IPS-15b (cell line): ENCODE data around the gene DEAF1.

ENCODE experiments used
- H3K27me3 ChIP-seq: one replicate; pipeline ENCODE4 v1.6.1; 2013; ENCODE audit warnings: low read length; ENCODE audit not compliant: control insufficient read depth, insufficient read depth
- H3K36me3 ChIP-seq: one replicate; pipeline ENCODE4 v1.6.1; 2013; ENCODE audit warnings: low read length; ENCODE audit not compliant: control insufficient read depth, insufficient read depth
- H3K4me1 ChIP-seq: one replicate; pipeline ENCODE4 v1.6.1; 2013; ENCODE audit warnings: mild to moderate bottlenecking, low read length; ENCODE audit not compliant: control insufficient read depth, insufficient read depth
- H3K4me3 ChIP-seq: one replicate; pipeline ENCODE4 v1.5.1; 2013; ENCODE audit warnings: low read depth, low read length
- H3K9ac ChIP-seq: one replicate; pipeline ENCODE4 v1.6.1; 2013; ENCODE audit warnings: low read depth, mild to moderate bottlenecking, low read length
- H3K9me3 ChIP-seq: one replicate; pipeline ENCODE4 v1.6.1; 2013; ENCODE audit warnings: mild to moderate bottlenecking, low read length; ENCODE audit not compliant: control insufficient read depth, insufficient read depth

DEAF1 gene

DNA sequence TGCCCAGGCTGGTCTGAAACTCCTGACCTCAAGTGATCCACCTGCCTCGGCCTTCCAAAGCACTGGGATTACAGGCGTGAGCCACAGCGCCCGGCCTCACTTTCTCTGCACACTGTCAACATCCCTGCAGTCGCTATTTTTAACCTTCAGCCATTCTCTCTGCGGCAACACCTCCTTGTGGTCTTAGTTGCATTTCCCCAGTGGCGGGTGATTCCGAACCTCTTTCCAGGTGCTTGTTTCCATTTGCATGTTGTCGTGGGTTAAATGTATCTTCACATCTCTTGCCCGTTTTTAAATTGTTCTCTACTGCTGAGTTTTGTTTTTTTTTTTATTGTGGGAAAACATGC is 65.8 kb downstream of the DEAF1 start:
- H3K27me3 ChIP-seq = no peaks in the 10 kb centered on the region
- no peak overlapping the region for H3K9ac ChIP-seq
- H3K4me1 ChIP-seq = no peaks in the 10 kb centered on the region
- no peak overlapping the region for H3K4me3 ChIP-seq
- H3K9me3 ChIP-seq = no peaks in the 10 kb centered on the region
- H3K36me3 ChIP-seq = no peaks in the 10 kb centered on the region

DNA sequence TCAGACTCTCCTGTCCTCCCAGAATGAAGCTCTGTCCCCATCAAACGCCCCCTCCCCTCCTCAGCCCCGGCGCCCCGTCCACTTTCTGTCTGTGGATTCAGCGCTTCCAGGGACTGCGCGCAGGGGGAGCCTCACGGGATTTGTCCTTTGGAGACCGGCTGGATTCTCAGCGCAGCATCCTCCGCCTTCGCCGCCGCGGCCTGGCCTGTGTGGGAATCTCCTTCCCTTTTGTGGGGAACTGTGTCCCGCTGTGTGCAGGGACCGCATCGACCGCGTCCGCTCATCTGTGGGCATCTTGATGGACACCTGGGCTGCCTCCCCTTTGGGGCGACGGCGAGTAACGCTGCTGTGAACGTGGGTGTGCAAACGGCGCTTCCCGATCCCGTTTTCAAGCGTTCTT is 67.0 kb downstream of the DEAF1 start:
- Histone ChIP-seq H3K36me3 (no peaks in the 10 kb centered on the region), H3K4me1 (no peaks in the 10 kb centered on the region), H3K27me3 (no peaks in the 10 kb centered on the region), H3K9me3 (no peaks in the 10 kb centered on the region), H3K9ac (no peak overlapping the region), H3K4me3 (no peak overlapping the region)

DNA sequence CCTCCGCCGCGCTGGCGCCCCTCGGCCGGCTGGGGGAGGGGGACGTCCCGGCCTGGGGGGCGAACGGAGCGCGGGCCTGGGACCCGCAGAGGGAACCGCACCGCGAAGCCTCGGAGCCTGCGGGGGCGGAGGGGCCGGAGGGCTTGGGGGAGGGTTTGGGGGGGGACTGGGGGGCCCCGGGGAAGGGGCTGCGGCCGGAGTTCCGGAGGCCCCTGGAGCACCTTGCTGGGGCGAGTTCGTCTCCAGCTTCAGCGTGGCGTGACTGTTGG is 67.8 kb downstream of the DEAF1 start:
- H3K9me3 ChIP-seq = no peaks in the 10 kb centered on the region
- H3K36me3 ChIP-seq = no peaks in the 10 kb centered on the region
- H3K9ac ChIP-seq = no peak overlapping the region
- no peaks in the 10 kb centered on the region for H3K27me3 ChIP-seq
- no peaks in the 10 kb centered on the region for H3K4me1 ChIP-seq
- no peak overlapping the region for H3K4me3 ChIP-seq

DNA sequence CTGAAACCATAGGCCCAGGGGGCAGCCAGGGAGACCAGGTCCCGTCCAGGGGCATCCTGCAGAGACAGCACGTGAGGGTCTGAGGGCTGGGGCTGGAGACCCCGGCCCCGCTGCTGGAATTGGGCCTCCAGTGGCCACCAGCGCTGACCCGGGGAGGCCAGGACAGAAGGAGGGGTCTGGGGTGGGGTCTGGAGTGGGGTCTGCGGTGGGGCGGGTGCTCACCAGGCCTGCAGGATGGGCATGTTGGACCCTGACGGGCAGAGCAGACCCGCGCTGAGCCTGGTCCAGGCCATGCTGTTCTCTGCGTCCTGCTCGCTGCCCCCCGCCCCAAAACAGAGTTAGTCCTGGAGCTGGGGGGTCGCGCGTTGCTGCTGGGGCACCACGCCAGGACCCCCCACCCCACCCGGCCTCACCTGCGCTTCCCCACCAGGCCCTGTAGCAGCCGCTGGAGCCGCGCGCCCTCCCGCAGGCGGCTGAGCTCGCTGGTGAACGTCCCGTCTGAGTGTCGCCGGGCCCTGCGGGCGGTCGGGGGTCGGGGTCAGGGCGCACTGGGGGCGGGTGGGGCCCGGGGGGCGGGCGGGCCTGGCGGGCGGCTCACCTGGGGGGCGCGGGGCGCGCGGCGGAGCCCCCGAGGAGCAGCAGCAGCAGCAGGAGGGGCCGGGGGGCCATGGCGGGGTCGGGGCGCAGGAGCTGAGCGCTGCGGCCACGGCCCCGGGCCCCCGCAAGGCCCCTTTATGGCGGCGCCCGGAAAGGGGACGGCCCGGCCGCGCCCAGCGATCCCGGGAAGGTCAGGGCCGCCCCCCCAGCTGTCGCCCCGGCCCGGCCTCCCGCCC is 68.3 kb downstream of the DEAF1 start, which contains the start of gene SCT:
TSS of gene SCT (minus strand) at position 707 of the 833 bp plus-strand sequence. CDS start at position 669, 38 bp downstream.
- Histone ChIP-seq H3K4me1 (no peaks in the 10 kb centered on the region), H3K36me3 (no peaks in the 10 kb centered on the region), H3K9ac (no peak within 1 kb of the TSS), H3K27me3 (no peaks in the 10 kb centered on the region), H3K4me3 (no peak within 1 kb of the TSS), H3K9me3 (no peaks in the 10 kb centered on the region)

DNA sequence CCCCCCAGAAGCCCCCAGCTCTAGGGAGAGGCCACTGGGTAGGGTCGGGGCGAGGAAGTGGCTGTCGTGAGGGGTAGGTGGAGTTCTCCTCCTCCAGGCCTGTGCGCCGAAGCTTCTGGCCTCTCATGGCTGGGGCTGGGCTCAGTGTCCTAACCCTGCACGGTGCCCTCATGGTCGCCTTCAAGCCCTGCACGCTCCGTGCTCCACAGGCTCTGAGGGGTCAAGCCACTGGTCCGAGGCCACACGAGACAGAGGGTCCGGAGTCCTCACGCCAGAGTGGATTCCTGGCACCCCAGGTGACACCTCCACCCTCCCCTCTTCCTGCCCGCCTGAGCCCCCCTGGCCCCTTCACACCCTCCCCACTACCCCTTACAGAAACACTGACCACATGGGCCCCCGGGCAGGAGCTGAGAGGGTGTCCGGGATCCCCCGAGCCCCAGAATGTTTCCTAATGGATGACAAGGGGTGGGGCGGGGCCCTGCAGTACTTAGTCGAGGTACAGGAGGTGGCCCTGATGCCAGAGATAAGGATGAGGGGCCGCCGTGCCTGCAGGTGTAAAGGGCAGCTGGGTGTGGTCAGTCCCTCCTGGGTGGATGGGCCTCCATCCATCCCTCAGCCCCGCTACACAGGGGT is 69.3 kb downstream of the DEAF1 start:
- Histone ChIP-seq H3K36me3 (no peaks in the 10 kb centered on the region), H3K9me3 (no peaks in the 10 kb centered on the region), H3K4me3 (no peak overlapping the region), H3K27me3 (no peaks in the 10 kb centered on the region), H3K4me1 (no peaks in the 10 kb centered on the region), H3K9ac (no peak overlapping the region)

DNA sequence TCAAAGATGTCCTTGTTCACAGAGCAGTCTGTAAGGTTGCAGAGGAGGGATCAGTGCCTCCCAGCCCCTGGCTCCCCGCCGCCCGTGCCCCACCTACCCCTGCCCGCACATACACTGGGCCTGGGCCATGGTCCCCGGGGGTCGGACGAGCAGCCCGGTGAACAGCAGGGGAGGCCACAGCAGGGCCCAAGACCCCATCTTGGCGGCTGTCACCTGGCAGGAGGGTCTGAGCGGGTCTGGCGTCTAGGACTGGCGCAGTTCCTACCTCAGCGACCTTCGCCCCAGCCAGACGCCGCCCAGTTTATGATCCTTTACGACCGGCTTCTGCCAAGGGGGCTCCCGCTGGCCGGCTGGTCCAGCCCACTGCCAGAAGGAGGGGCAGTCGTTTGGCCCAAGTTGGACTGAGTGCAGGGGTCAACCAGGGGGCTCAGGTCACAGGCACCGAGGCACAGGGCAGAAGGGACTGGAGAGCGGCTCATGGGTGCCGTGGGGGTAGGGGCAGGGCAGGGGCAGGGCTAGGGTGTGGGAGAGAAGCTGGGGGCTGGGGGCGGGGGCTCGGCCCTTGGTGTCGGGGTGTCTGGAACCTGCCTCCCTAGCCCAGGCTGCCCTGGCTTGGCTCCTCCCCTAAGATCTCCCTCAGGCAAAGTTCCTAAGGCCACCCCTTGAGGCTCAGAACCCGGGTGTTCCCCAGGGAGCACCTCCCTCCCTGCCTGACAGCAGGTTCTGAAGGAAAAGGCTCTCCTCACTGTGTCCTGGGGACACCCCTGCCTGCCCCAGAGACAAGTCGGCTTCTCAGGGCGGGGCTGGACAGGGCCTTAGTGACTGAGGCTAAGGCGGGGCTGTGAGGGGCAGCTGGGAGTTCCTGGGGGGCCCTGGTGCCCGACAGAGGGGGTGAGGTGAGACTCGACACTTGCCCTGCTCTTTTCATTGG is 70.1 kb downstream of the DEAF1 start, which contains the start of gene CDHR5:
TSS of gene CDHR5 (minus strand) at position 251 of the 931 bp plus-strand sequence. CDS start at position 198, 53 bp downstream.
- H3K27me3 ChIP-seq = no peaks in the 10 kb centered on the region
- H3K9ac ChIP-seq = no peak within 1 kb of the TSS
- no peaks in the 10 kb centered on the region for H3K9me3 ChIP-seq
- no peak within 1 kb of the TSS for H3K4me3 ChIP-seq
- H3K4me1 ChIP-seq = no peaks in the 10 kb centered on the region
- no peaks in the 10 kb centered on the region for H3K36me3 ChIP-seq

DNA sequence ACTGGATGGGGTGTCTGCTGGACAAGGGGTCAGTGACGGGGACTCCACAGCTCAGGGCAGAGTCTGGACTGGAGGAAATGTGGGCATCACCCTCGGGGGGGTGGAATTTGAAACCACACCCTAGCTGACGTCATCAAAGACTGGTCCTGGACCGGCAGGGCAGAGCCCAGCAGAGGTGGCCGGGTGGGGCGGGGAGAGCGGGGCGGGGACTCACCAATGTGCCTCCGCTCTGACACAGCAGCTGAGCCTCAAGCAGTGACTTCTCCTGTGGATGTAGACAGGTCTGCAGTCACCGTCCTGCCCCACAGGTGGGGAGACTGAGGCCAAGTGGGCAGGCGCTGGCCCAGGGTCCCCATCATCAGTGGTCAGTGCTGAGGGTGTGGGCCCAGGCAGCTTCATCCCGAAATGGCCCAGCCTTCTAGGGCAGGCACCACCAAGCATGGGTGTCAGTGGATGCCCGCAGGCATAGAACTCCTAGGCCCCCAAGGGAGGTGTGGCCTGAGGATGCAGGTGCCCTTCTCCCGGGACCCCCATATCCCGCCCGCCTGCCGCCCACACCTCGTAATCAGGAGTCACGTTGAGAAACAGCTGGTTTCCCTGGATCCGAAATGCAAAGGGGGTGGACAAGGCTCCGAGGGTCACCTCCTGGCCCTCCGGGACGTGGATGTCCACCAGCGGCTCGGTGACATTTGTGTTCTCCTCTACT is 70.9 kb downstream of the DEAF1 start:
- H3K4me1 ChIP-seq = no peaks in the 10 kb centered on the region
- no peak overlapping the region for H3K9ac ChIP-seq
- no peak overlapping the region for H3K4me3 ChIP-seq
- H3K36me3 ChIP-seq = no peaks in the 10 kb centered on the region
- H3K9me3 ChIP-seq = no peaks in the 10 kb centered on the region
- no peaks in the 10 kb centered on the region for H3K27me3 ChIP-seq

DNA sequence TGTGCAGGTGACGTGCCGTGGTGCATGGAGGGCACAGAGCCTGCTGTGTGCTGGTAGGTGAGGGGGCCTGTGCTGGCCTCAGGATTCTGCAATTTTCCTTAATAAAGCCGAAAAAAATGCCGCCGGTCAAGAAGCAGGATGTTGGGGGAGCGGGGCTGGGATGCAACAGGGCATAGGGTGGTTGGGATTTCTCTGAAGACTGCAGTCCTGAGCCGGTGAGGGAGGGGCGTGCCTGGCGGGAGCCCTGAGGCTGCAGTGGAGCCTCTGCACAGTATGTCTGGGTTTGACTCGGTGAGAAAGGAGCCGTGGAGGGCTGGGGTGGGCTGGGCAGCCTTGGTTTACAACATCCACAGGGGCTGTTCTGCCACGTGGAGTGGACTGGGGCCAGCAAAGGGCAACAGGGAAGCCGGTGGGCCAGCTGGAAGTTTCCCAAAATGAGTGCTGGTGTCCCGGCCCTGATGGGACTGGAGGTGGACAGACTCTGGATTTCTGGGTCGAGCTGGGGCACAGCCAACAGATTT is 71.6 kb downstream of the DEAF1 start:
- H3K27me3 ChIP-seq = no peaks in the 10 kb centered on the region
- no peaks in the 10 kb centered on the region for H3K9me3 ChIP-seq
- H3K36me3 ChIP-seq = peaks cover under 1% of the 10 kb centered on the region
- no peak overlapping the region for H3K9ac ChIP-seq
- H3K4me1 ChIP-seq = no peaks in the 10 kb centered on the region
- H3K4me3 ChIP-seq = no peak overlapping the region

DNA sequence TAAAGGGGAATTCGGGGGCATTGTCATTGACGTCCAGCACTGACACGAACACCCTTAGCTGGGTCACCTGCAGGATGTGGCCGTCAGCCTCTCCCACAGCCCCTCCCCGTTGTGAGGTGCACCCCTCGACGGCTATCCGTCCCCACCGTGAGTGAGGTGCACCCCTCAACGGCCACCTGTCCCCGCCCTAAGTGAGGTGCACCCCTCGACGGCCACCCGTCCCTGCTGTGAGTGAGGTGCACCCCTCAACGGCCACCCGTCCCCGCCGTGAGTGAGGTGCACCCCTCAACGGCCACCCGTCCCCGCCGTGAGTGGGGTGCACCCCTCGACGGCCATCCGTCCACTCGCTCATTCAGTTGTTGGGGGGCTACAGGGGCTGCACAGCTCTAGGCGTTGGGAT is 73.2 kb downstream of the DEAF1 start:
- Histone ChIP-seq H3K4me3 (no peak overlapping the region), H3K9me3 (no peaks in the 10 kb centered on the region), H3K9ac (no peak overlapping the region), H3K36me3 (peaks cover 4% of the 10 kb centered on the region), H3K4me1 (no peaks in the 10 kb centered on the region), H3K27me3 (no peaks in the 10 kb centered on the region)

DNA sequence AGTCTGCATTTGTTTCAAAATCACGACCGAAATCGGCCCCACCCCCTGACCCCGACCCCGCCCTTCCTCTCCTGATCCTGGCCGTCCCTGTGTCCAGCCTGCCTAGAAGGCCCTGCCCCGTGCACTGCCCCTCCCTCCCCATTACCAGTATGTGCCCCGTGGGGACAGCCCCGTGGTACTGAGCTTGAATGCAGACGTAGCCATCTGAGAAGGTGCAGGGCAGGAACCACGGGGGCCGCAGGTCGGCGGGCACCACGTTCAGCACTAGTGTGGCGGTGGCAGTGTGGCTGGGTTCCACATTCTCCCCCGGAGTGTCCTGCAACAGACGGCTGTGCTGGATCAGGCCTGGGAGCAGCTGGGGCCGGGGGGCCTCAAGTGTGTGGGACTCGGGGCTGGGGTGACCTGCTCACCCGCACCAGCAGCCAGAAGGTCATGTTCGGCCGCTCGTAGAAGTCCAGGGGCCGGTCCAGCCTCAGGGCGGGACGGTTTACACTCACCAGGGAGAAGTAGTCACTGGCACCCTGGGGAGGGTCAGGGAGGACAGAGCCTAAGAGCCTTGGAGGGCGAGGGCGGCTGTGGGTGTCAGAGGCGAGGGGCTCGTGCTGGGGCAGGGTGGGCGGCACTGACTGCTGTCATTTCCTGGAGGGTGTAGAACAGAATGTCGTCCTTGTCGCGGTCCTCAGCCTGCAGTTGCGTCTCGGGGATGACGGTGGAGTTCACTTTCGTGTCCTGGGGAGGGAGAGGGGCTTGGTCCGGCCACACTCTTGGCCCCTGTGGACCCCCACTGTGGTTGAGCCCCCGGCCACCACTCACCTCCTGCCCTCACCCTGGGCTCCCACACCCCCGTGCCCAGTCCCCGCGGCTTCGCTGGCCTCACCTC is 73.8 kb downstream of the DEAF1 start:
- H3K9ac ChIP-seq = no peak overlapping the region
- H3K27me3 ChIP-seq = no peaks in the 10 kb centered on the region
- H3K4me3 ChIP-seq = no peak overlapping the region
- H3K9me3 ChIP-seq = no peaks in the 10 kb centered on the region
- H3K36me3 ChIP-seq = peaks cover 4% of the 10 kb centered on the region
- no peaks in the 10 kb centered on the region for H3K4me1 ChIP-seq
